ENCODE data around the gene ARHGEF3.

The ARHGEF3 gene

GRCh38 chr3:56683122-56683817 lies 118.5 kb downstream of the ARHGEF3 start, which contains the start of gene TASOR:
Gene TASOR, minus strand, starts transcription at chr3:56683265. Its CDS starts 259 bp downstream, at chr3:56683006.
- peak; percentile 80 for DNase-seq (ENCODE audit: low read depth, low spot score)

GRCh38 chr3:56682462-56683121 lies 119.2 kb downstream of the ARHGEF3 start:
- peak; percentile 84 for DNase-seq (ENCODE audit: low read depth, low spot score)

- DNase-seq (ENCODE audit: low read depth, low spot score) = no peak
These were observed 119.7 kb downstream of the ARHGEF3 start for GRCh38 chr3:56681984-56682461.

GRCh38 chr3:56680054-56680580 lies 121.6 kb downstream of the ARHGEF3 start:
- DNase-seq (ENCODE audit: low read depth, low spot score) = no peak
